HCT116 (cell line): Measurements from ENCODE around the gene RACGAP1. TPM values are rescaled to one million over a fixed set of nuclear protein-coding genes. Genes with fewer than 3 reads are reported as not detected.
A peak's percentile ranks its signal among the peaks of the same experiment; 100 is the strongest.

Source experiments
- ATAC-seq: fragments of 200-7000 bp; cut with Tn5 transposase; 2 replicates; pipeline ENCODE4 v1.9.1; 2020; ENCODE audit warnings: mild to moderate bottlenecking, moderate library complexity
- BruUV-seq: library from RNA; stranded (reverse); fragments of 400-500 nt; replicated peaks from 2 replicates; lab custom pipeline; 2021; lab: Mats Ljungman, UMichigan
- CTCF ChIA-PET: fragments of 300-600 bp; sonication (Branson Sonifier 250); formaldehyde crosslinking; loops from one replicate; lab custom pipeline; 2021; ENCODE audit warnings: antibody characterized with exemption; lab: Charles Lee
- POLR2A ChIA-PET: fragments of 300-600, 350-600 bp; sonication (Branson Sonifier 250); formaldehyde crosslinking; loops from one replicate; lab custom pipeline; 2021; ENCODE audit warnings: antibody characterized with exemption; lab: Charles Lee
- RAD21 ChIA-PET, 2 experiments: fragments of 300-600 bp; sonication (Branson Sonifier 250); formaldehyde crosslinking; loops; one replicate each; lab custom pipeline; 2023; ENCODE audit warnings: low total read pairs in 2 of 2; ENCODE audit not compliant: uncharacterized antibody in 2 of 2, unreplicated experiment in 2 of 2, low non-redundant PET in 1 of 2; lab: Charles Lee
- DNase-seq: peaks from one replicate; pipeline ENCODE4 v3.0.0-alpha.2; 2010; ENCODE audit warnings: low read depth, low spot score
- H2AFZ ChIP-seq: fragments of 200-600 bp; shearing (Covaris generic), sonication (generic); 2 replicates; pipeline ENCODE4 v1.6.1; 2017; ENCODE audit warnings: low read depth, mixed run types, mixed read lengths, antibody characterized with exemption, low read length; ENCODE audit not compliant: poor library complexity, severe bottlenecking
- H3K27ac ChIP-seq: 2 replicates; pipeline ENCODE4 v1.5.1; 2012; ENCODE audit warnings: low read depth, low read length
- H3K27me3 ChIP-seq: fragments of 200-600 bp; sonication (generic); 2 replicates; pipeline ENCODE4 v1.6.1; 2016; ENCODE audit warnings: mixed run types, low read length, mixed read lengths; ENCODE audit not compliant: insufficient read depth
- H3K36me3 ChIP-seq, 2 experiments: fragments of 200-500 bp in 1 of 2; fragments of 200-600 bp in 1 of 2; sonication (Bioruptor generic) in 1 of 2; sonication (generic) in 1 of 2; 2 replicates each; pipeline versions ENCODE4 v1.5.1 to v1.6.1; 2014 to 2016; ENCODE audit warnings: low read length in 2 of 2, inconsistent platforms in 1 of 2, mixed read lengths in 1 of 2, mixed run types in 1 of 2; ENCODE audit not compliant: insufficient read depth in 2 of 2, control insufficient read depth in 1 of 2
- H3K4me1 ChIP-seq, 2 experiments: fragments of 200-600 bp in 1 of 2; sonication (generic) in 1 of 2; 2 replicates each; pipeline versions ENCODE4 v1.5.1 to v1.6.1; 2012 to 2017; ENCODE audit warnings: low read length in 2 of 2, inconsistent platforms in 1 of 2, mild to moderate bottlenecking in 1 of 2, mixed read lengths in 1 of 2, mixed run types in 1 of 2, moderate library complexity in 1 of 2; ENCODE audit not compliant: insufficient read depth in 2 of 2, control insufficient read depth in 1 of 2
- H3K4me2 ChIP-seq: fragments of 200-600 bp; sonication (generic); 2 replicates; pipeline ENCODE4 v1.6.1; 2017; ENCODE audit warnings: mixed run types, low read length, mixed read lengths
- H3K4me3 ChIP-seq, 2 experiments: fragments of 200-600 bp in 1 of 2; sonication (generic) in 1 of 2; replicated peaks in 1 of 2; 2 replicates each; pipeline ENCODE4 v1.5.1; 2011 to 2016; ENCODE audit warnings: low read length in 2 of 2, control low read depth in 1 of 2, low read depth in 1 of 2, mild to moderate bottlenecking in 1 of 2, mixed read lengths in 1 of 2, mixed run types in 1 of 2
- H3K79me2 ChIP-seq: fragments of 200-600 bp; sonication (generic); 2 replicates; pipeline ENCODE4 v1.6.1; 2017; ENCODE audit warnings: mild to moderate bottlenecking, mixed run types, low read length, moderate library complexity, mixed read lengths; ENCODE audit not compliant: insufficient read depth
- H3K9ac ChIP-seq: fragments of 200-600 bp; sonication (generic); 2 replicates; pipeline ENCODE4 v1.6.1; 2016; ENCODE audit warnings: low read length, mixed read lengths
- H3K9me2 ChIP-seq: fragments of 200-600 bp; sonication (generic), shearing (Covaris generic); 2 replicates; pipeline ENCODE4 v1.6.1; 2017; ENCODE audit warnings: mixed run types, mild to moderate bottlenecking, moderate library complexity; ENCODE audit not compliant: insufficient read depth
- H3K9me3 ChIP-seq, 2 experiments: fragments of 200-500 bp in 1 of 2; fragments of 200-600 bp in 1 of 2; sonication (Bioruptor generic) in 1 of 2; sonication (generic) in 1 of 2; 2 replicates each; pipeline ENCODE4 v1.6.1; 2014 to 2017; ENCODE audit warnings: low read length in 2 of 2, mixed read lengths in 2 of 2, inconsistent platforms in 1 of 2, low read depth in 1 of 2, mild to moderate bottlenecking in 1 of 2, mixed run types in 1 of 2, moderate library complexity in 1 of 2; ENCODE audit not compliant: control insufficient read depth in 1 of 2, insufficient read depth in 1 of 2
- H4K20me1 ChIP-seq: fragments of 200-600 bp; sonication (generic), shearing (Covaris generic); 2 replicates; pipeline ENCODE4 v1.6.1; 2017; ENCODE audit warnings: mixed run types, mild to moderate bottlenecking, moderate library complexity; ENCODE audit not compliant: insufficient read depth
- CTCF ChIP-seq, 3 experiments: fragments of 200-600 bp in 1 of 3; sonication (generic) in 1 of 3; IDR thresholded peaks in 2 of 3; conservative IDR thresholded peaks in 1 of 3; 2 replicates each; pipeline ENCODE4 v1.5.1; 2012 to 2017; ENCODE audit warnings: low read depth in 2 of 3, low read length in 2 of 3, antibody characterized with exemption in 1 of 3, borderline replicate concordance in 1 of 3, control low read depth in 1 of 3, mild to moderate bottlenecking in 1 of 3, mixed read lengths in 1 of 3, mixed run types in 1 of 3, moderate library complexity in 1 of 3; ENCODE audit not compliant: insufficient read depth in 1 of 3
- JUND ChIP-seq: IDR thresholded peaks from 2 replicates; pipeline ENCODE4 v1.6.1; 2012
- POLR2AphosphoS5 ChIP-seq: IDR thresholded peaks from 2 replicates; pipeline ENCODE4 v1.6.1; 2011; ENCODE audit warnings: mild to moderate bottlenecking, low read depth, low read length, moderate library complexity
- SP1 ChIP-seq: IDR thresholded peaks from 2 replicates; pipeline ENCODE4 v1.6.1; 2012; ENCODE audit warnings: low read depth
- SRF ChIP-seq: IDR thresholded peaks from 2 replicates; pipeline ENCODE4 v1.6.1; 2012; ENCODE audit warnings: low read depth
- ZFX ChIP-seq: fragments of 450-650 bp; IDR thresholded peaks from 2 replicates; pipeline ENCODE4 v1.6.1; 2017
- intact Hi-C: fragments of 100-400 bp; cut with micrococcal nuclease; formaldehyde crosslinking; loops from 2 replicates; pipeline ENCODE4 v1.10.0; 2022
- total RNA-seq: library from RNA; stranded (reverse); gene quantifications from one replicate; pipeline ENCODE4 v1.2.1, GENCODE V29; 2021; ENCODE audit not compliant: unreplicated experiment
- TF ChIP-seq, protein P1 (sequence below): IDR thresholded peaks from 2 replicates; pipeline ENCODE4 v1.6.1; 2012

RACGAP1 gene
- total RNA-seq, 1 experiment from 2014 or later = 147 TPM

DNA sequence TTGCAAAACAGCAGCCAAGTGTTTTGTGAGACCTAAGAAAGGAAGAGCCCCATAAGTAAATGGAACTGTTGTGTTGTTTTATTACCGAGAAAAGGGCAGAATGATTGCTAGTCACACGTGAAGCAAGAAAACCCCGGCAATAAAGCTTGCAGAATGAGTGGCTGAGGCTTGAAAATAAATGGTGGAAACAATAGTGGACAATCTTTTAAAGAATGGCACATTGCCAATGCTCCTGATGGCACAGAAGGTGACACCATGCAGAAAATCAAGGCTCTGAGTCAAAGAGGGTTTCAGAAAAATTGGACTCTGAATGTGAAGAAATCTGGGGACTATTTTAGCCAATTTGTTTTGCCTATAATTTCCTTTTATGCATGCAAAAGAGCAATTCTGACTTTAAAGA, 78.8 kb downstream of the RACGAP1 start:
- Histone ChIP-seq H3K27me3 (no peaks in the 10 kb centered on the region), H2AFZ (peak overlapping the region; percentile 97), H3K9ac (no peak overlapping the region), H3K36me3 (no peaks in the 10 kb centered on the region), H3K9me3 (no peaks in the 10 kb centered on the region), H3K79me2 (no peaks in the 10 kb centered on the region), H3K4me2 (no peak overlapping the region), H3K4me1 (peaks cover 3 to 13% of the 10 kb centered on the region in 2 experiments; a peak in 3 of 4 replicates), H3K9me2 (no peaks in the 10 kb centered on the region), H3K27ac (no peak overlapping the region), H4K20me1 (no peaks in the 10 kb centered on the region), H3K4me3 (no peak overlapping the region)
- ATAC-seq (no peak), DNase-seq (no peak)
- ChIA-PET POLR2A (interaction anchor here (1.2 to 1.9 kb wide), 2 partner anchors 14 to 205 kb away, joined by 6 to 7 read pairs; partner anchors contain the start of gene TMBIM6), CTCF (interaction anchor here (1.3 to 4.0 kb wide), 12 partner anchors 8 to 323 kb away, joined by 3 to 45 read pairs (median 13); partner anchors contain the start of gene PRPF40B), RAD21 (interaction anchor here in 1 of 2 experiments (1.4 to 1.6 kb wide), 2 partner anchors 110 to 124 kb away, joined by 3 to 6 read pairs; no protein-coding TSS in a partner anchor)
- TF ChIP-seq POLR2AphosphoS5 (no peak), ZFX (no peak), CTCF (IDR thresholded peaks at IDR 0.05 in 2 of 3, conservative IDR thresholded peaks at IDR 0.05 in 1 of 3; ENCODE audit: borderline replicate concordance in 1 of 3, insufficient read depth in 1 of 3, low read depth in 2 of 3, low read length in 2 of 3) (no peak), SP1 (no peak), JUND (no peak), SRF (no peak)
- TF ChIP-seq, protein P1, sequence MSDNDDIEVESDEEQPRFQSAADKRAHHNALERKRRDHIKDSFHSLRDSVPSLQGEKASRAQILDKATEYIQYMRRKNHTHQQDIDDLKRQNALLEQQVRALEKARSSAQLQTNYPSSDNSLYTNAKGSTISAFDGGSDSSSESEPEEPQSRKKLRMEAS = no peak
- intact Hi-C loops = no loop called here
- BruUV-seq = no TSS peak
